CD4-positive, alpha-beta T cell (primary cell): Measurements from ENCODE around the gene SCNM1. TPM values are rescaled to one million over a fixed set of nuclear protein-coding genes. Genes with fewer than 3 reads are reported as not detected.
A peak's percentile ranks its signal among the peaks of the same experiment; 100 is the strongest.

Experiments used
- ATAC-seq: fragments of 200-7000 bp; cut with Tn5 transposase; one replicate; pipeline ENCODE4 v1.10.0; 2022; ENCODE audit warnings: mild to moderate bottlenecking; ENCODE audit not compliant: poor library complexity
- CTCF ChIA-PET: fragments of 350-600 bp; sonication (Branson Sonifier 250); formaldehyde crosslinking; loops from one replicate; lab custom pipeline; 2021; ENCODE audit warnings: antibody characterized with exemption, inconsistent platforms; lab: Charles Lee
- POLR2A ChIA-PET: fragments of 350-600 bp; sonication (Branson Sonifier 250); formaldehyde crosslinking; loops from one replicate; lab custom pipeline; 2021; ENCODE audit warnings: antibody characterized with exemption, inconsistent platforms; lab: Charles Lee
- DNase-seq, 14 experiments: peaks; one replicate each; pipeline ENCODE4 v3.0.0-alpha.2; 2013 to 2020; ENCODE audit warnings: mixed read lengths in 2 of 14
- H3K27ac ChIP-seq, 2 donors: one replicate each; pipeline versions ENCODE4 v1.5.1 to v1.7.0; 2013; ENCODE audit warnings: low read length in 2 of 2, low read depth in 1 of 2, mild to moderate bottlenecking in 1 of 2
- H3K27me3 ChIP-seq, 2 experiments: 1 replicate in 1 of 2; 2 replicates in 1 of 2; pipeline versions ENCODE4 v1.6.1 to v1.7.0; 2013; ENCODE audit warnings: low read length in 2 of 2, control low read depth in 1 of 2, mild to moderate bottlenecking in 1 of 2, moderate library complexity in 1 of 2; ENCODE audit not compliant: insufficient read depth in 2 of 2, control insufficient read depth in 1 of 2
- H3K36me3 ChIP-seq: one replicate; pipeline ENCODE4 v1.6.1; 2013; ENCODE audit warnings: low read length, control low read depth; ENCODE audit not compliant: insufficient read depth
- H3K4me1 ChIP-seq: one replicate; pipeline ENCODE4 v1.6.1; 2013; ENCODE audit warnings: low read length, control low read depth; ENCODE audit not compliant: insufficient read depth
- H3K4me3 ChIP-seq: one replicate; pipeline ENCODE4 v1.5.1; 2013; ENCODE audit warnings: mild to moderate bottlenecking, low read length, moderate library complexity
- H3K9me3 ChIP-seq, 2 experiments: 1 replicate in 1 of 2; 2 replicates in 1 of 2; pipeline versions ENCODE4 v1.6.1 to v1.7.0; 2013; ENCODE audit warnings: low read length in 2 of 2, mild to moderate bottlenecking in 2 of 2, control low read depth in 1 of 2, moderate library complexity in 1 of 2; ENCODE audit not compliant: control insufficient read depth in 1 of 2, insufficient read depth in 1 of 2
- H3K27ac Mint-ChIP-seq: one replicate; pipeline ENCODE4 v1.8.0; 2020; ENCODE audit warnings: mixed read lengths
- H3K27me3 Mint-ChIP-seq: one replicate; pipeline ENCODE4 v1.8.0; 2021; ENCODE audit warnings: mixed read lengths
- H3K36me3 Mint-ChIP-seq: one replicate; pipeline ENCODE4 v1.8.0; 2021; ENCODE audit warnings: low read depth, mixed read lengths
- H3K4me1 Mint-ChIP-seq: one replicate; pipeline ENCODE4 v1.8.0; 2021; ENCODE audit warnings: low read depth, mixed read lengths
- H3K4me3 Mint-ChIP-seq: one replicate; pipeline ENCODE4 v1.8.0; 2020; ENCODE audit warnings: mild to moderate bottlenecking, mixed read lengths
- H3K9me3 Mint-ChIP-seq: one replicate; pipeline ENCODE4 v1.8.0; 2020; ENCODE audit warnings: mixed read lengths
- CTCF ChIP-seq: fragments of 200-600 bp; IDR thresholded peaks from one replicate; pipeline ENCODE4 v1.8.0; 2022; ENCODE audit warnings: antibody characterized with exemption, mild to moderate bottlenecking
- intact Hi-C, 2 experiments: fragments of 100-400 bp; cut with DNase I in 1 of 2; cut with micrococcal nuclease in 1 of 2; formaldehyde crosslinking; loops; one replicate each; pipeline versions ENCODE4 v1.15.1 to v1.9.0; 2023 to 2025; cut with DNase I, micrococcal nuclease
- total RNA-seq, 174 experiments: library from RNA in 2 of 174; stranded (reverse) in 2 of 174; gene quantifications; one replicate each; pipeline ENCODE4 v1.2.3 and lab custom pipeline; 2021 to 2026

The SCNM1 gene
- total RNA-seq, 2 experiments from 2014 or later: 35.2 to 35.7 TPM

DNA sequence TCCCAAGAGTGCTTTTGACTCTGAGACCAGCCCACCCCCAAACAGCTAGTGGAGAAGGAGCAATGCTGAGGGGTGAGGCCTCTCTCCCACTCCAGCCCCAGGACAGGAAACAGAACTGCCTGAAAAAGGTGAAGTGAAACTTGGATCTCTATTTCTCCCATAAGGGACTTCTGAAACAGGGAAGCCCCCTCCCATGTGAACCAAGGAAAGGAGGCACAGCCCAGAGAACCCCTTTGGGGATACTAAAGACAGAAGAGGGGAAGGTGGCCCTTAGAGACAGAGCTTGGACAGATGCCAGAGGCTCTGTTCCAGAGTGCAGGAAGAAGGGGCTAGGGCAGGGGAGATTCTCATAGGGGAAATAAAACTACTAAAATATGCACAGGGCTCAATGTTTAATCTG lies 6.6 kb upstream of the SCNM1 start:
- Histone ChIP-seq H3K4me1 (peaks cover 59% of the 10 kb centered on the region), H3K4me3 (peak overlapping the region; percentile 77), H3K27me3 (no peaks in the 10 kb centered on the region), H3K36me3 (peaks cover 35% of the 10 kb centered on the region), H3K9me3 (no peaks in the 10 kb centered on the region), H3K27ac (peak overlapping the region; percentile 29 to 56)
- no peak for ATAC-seq
- Mint-ChIP-seq H3K9me3 (no peaks in the 10 kb centered on the region), H3K36me3 (peaks cover 69% of the 10 kb centered on the region), H3K4me1 (peaks cover 76% of the 10 kb centered on the region), H3K4me3 (peak overlapping the region; percentile 75), H3K27ac (peak overlapping the region; percentile 85), H3K27me3 (no peaks in the 10 kb centered on the region)
- ChIA-PET CTCF (interaction anchor here (1.0 to 7.8 kb wide), 3 partner anchors 58 to 163 kb away, joined by 3 to 61 read pairs (median 49); no protein-coding TSS in a partner anchor), POLR2A (interaction anchor here (0.7 to 4.0 kb wide), 6 partner anchors 13 to 112 kb away, joined by 3 to 37 read pairs (median 4); partner anchors contain the start of genes C1orf56, SEMA6C and VPS72)
- DNase-seq: peak in 1 of 14 experiments; percentile 36
- intact Hi-C loops: loop anchor here (5.0 to 10.0 kb wide), 3 partner anchors 152 to 695 kb away; partner anchors contain the start of genes ENSA (in 1 of the 2), MINDY1 (in 1 of the 2) and PRUNE1 (in 1 of the 2)
- TF ChIP-seq CTCF: no peak

GRCh38 chr1:151164732-151165280 lies 1.1 kb upstream of the SCNM1 start:
- H3K4me3 Mint-ChIP-seq: peak overlapping the region; percentile 93
- H3K36me3 Mint-ChIP-seq: peaks cover 81% of the 10 kb centered on the region
- Histone ChIP-seq H3K27ac (peak overlapping the region in 1 of 2 donors; percentile 36), H3K4me3 (peak overlapping the region; percentile 76), H3K9me3 (no peaks in the 10 kb centered on the region), H3K27me3 (no peaks in the 10 kb centered on the region), H3K36me3 (peaks cover 40% of the 10 kb centered on the region), H3K4me1 (peaks cover 44% of the 10 kb centered on the region)
- ATAC-seq: no peak
- no peaks in the 10 kb centered on the region for H3K9me3 Mint-ChIP-seq
- ChIA-PET CTCF (interaction anchor here (0.9 to 1.0 kb wide), 2 partner anchors 39 to 116 kb away, joined by 3 to 4 read pairs; no protein-coding TSS in a partner anchor), POLR2A (interaction anchor here (0.8 to 3.6 kb wide), 6 partner anchors 8 to 929 kb away, joined by 3 to 51 read pairs (median 4); partner anchors contain the start of gene TNFAIP8L2)
- intact Hi-C loops: no loop called here
- no peak for TF ChIP-seq CTCF
- peaks cover 63% of the 10 kb centered on the region for H3K4me1 Mint-ChIP-seq
- DNase-seq: peak in 1 of 14 experiments; percentile 40
- peak overlapping the region; percentile 89 for H3K27ac Mint-ChIP-seq
- no peaks in the 10 kb centered on the region for H3K27me3 Mint-ChIP-seq

DNA sequence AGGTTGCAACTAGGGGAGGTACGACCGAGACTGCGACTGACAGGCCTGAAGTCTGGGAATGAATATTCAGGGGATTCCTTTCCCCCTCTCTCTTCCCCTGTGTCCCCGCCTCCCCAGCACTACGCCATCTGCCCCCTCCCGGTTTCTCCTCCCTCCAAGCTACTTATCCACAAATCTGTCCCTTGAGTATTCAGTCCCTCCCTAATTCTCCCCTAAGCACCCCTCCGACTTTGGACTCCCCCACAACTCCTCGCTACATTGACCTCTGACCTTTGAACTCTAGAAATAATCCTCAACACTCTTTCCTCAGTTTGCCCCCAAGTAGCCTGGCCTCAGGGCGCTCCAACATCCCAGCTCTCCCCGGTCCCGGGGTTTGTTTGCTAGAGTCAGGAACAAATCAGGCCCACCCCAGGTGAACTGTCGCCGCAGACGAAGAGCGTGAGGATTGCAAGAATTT lies 635 bp upstream of the SCNM1 start:
- Histone ChIP-seq H3K36me3 (peaks cover 44% of the 10 kb centered on the region), H3K27ac (peak overlapping the region; percentile 36 to 42), H3K27me3 (no peaks in the 10 kb centered on the region), H3K9me3 (no peaks in the 10 kb centered on the region), H3K4me1 (peaks cover 40% of the 10 kb centered on the region), H3K4me3 (peak overlapping the region; percentile 76)
- intact Hi-C loops: no loop called here
- TF ChIP-seq CTCF: no peak
- ChIA-PET POLR2A (interaction anchor here (0.8 to 3.6 kb wide), 6 partner anchors 8 to 930 kb away, joined by 3 to 51 read pairs (median 4); partner anchors contain the start of gene TNFAIP8L2), CTCF (interaction anchor here (0.9 to 1.0 kb wide), 2 partner anchors 39 to 116 kb away, joined by 3 to 4 read pairs; no protein-coding TSS in a partner anchor)
- no peaks in the 10 kb centered on the region for H3K9me3 Mint-ChIP-seq
- H3K27ac Mint-ChIP-seq: peak overlapping the region; percentile 89
- ATAC-seq: peak; percentile 4
- H3K4me1 Mint-ChIP-seq: peaks cover 58% of the 10 kb centered on the region
- H3K4me3 Mint-ChIP-seq: peak overlapping the region; percentile 93
- no peaks in the 10 kb centered on the region for H3K27me3 Mint-ChIP-seq
- no peak for DNase-seq
- H3K36me3 Mint-ChIP-seq: peaks cover 81% of the 10 kb centered on the region
